ENCODE data around the gene RADIL.

Gene RADIL

DNA sequence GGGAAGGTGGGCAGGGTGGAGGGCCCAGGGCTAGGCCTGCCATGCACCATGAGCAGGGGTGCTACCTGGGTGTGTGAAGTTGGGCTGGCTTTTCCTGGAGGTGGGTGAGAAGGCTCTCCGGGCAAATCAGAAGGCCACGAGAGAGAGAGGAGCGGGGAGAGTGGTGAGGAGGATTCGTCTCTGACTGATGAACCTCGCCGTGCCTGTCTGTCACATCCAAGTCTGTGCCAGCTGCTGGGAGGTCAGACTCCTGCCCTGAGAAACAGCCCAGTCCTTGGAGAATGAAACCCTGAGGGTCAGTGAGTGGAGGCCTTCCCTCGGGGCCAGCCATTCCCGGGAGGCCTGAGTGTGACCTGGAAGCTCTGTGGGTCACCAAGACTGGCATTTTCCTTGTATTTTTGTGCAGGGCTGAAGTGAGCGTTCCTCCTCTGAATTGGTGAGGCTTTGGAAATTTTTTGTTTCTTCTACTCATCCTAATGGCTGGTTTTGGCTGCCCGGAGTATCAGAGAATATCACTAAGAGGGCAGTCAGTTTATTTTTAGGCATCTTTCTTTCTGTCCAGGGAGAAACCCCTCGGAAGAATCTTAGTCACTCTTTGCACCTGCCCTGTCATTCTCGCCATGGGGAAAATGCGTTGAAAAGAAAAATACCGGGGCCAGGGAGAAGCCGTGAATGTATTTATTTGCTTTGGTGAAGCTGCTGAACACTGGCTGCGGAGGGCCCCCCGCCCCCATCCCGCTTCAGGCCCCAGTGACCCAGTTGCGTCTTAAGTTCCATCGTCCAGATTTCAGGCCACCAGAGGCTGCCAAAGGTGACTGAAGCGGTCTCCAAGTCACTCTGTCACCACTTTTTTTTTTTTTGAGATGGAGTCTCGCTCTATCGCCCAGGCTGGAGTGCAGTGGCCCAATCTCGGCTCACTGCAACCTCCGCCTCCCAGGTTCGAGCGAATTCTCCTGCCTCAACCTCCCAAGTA, 114.6 kb downstream of the RADIL start:
- no peak for DNase-seq

GRCh38 chr7:4766666-4767519, 116.6 kb downstream of the RADIL start:
- no peak for DNase-seq

GRCh38 chr7:4765776-4766490, 117.6 kb downstream of the RADIL start:
- DNase-seq: no peak

GRCh38 chr7:4764402-4765007, 119.0 kb downstream of the RADIL start:
- DNase-seq: no peak

DNA sequence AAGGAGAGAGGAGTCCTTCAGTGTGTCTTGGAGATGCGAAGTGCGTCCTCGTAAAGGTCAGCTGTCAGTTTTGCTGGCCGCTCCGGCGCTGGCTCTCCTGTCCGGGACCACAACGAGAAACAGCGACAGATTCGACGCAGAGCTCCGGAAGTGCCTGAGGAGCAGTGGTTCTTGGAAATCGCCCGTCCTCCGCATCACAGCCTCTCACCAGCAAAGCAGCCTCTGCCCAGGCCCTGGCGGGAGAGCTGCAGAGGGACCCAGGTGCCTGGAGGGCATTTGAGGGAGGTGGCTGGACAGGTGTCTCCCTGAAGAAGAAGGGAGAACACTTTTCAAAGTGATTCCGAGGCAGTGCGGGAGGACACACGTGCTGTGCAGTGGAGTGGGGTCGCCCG, 119.7 kb downstream of the RADIL start:
- no peak for DNase-seq

GRCh38 chr7:4763091-4763793, 120.3 kb downstream of the RADIL start:
- no peak for DNase-seq

DNA sequence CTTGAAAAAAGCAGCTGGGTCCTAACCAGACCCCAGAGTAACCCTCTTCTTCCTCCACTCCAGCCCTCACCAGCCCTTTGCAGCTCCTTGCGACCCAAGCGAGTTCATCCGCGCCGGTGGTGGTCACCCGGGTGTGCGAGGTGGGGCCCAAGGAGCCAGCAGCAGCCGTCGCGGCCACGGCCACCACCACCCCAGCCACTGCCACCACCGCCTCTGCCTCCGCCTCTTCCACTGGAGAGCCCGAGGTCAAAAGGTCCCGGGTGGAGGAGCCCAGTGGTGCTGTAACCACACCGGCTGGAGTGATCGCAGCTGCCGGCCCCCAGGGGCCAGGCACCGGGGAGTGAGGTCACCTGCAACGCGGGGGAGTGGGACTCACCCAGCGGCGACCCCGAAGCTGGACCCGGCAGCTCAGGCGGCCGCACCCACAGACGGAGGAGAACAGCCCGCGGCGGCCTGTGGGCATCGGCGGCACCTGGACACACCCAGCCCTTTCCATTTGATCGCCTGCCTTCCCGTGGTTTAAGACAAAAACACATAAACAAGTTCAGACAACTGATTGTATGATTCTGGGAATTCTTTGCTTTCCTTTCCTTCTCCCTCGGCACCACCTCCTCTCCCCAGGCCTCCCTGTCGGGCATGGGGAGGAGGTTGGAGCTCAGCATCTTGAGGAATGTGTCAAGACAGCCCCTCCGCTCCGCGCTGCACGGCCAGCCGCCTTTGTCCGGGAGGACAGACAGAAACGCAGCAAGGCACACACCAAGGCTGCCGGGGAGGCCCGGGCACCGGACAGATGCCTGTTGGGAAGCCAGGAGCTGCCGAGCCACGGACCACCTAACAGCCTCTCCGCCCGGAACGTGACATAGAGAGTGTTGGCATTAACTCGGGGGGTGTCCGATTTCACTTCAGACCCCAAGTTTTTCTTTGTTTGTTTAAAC, 121.1 kb downstream of the RADIL start:
- DNase-seq: no peak

- DNase-seq: no peak
These were observed 122.6 kb downstream of the RADIL start for GRCh38 chr7:4760952-4761351.

GRCh38 chr7:4759211-4759610, 124.3 kb downstream of the RADIL start:
- no peak for DNase-seq

DNA sequence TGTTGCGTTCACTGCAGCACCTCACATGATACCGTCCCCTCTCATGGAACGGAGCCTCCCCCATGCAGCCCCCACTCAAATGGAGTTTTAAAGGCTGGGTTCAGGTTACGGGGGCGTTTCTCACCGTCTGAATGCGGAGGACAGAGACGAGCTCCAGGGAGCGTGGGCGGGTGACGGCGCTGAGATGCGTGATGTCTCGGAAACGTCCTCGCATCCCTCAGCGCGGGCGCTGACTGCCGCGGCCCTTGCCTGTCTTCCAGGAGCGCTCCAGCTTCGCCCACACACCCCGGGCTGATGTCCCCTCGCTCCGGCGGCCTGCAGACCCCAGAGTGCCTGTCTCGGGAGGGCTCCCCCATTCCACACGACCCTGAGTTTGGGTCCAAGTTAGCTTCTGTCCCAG, 124.7 kb downstream of the RADIL start:
- DNase-seq: no peak

DNA sequence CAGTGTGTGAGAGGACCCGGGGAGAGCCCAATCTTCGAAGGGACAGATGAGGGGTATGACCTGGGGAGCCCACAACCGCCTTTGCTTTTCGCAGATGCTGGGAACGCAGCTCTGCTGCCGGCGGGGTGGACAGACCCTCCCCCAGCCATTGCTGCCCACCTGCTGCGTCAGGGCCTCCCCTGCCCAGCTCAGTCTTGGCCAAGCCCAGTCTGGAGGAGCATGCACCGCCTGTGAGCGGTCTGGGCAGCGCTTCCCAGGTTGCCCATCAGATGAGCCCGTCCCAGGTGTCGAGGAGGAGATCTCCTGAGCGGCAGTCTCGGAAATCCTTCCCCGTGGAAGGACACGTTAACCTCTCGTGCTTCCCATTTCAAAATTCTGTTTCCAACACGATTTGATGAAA, 125.4 kb downstream of the RADIL start:
- DNase-seq: no peak

DNA sequence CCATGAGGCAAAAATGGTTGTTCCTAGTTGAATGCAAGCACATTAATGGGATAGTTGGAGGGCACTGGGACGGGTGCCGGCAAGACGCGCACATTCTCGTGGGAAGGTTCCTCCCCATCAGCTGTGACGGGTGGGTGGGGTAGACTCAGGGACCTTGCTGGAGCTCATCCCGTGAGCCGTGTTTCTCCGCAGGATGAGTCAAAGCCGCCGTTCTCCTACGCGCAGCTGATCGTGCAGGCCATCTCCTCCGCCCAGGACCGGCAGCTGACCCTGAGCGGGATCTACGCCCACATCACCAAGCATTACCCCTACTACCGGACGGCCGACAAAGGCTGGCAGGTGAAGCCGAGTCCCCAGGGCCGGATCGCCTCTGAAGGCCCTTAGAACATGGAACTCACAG, 128.5 kb downstream of the RADIL start:
- DNase-seq: no peak

- no peak for DNase-seq
These were observed 129.0 kb downstream of the RADIL start for GRCh38 chr7:4754433-4755010.

GRCh38 chr7:4753598-4754432, 129.7 kb downstream of the RADIL start:
- peak; percentile 83 for DNase-seq

GRCh38 chr7:4751398-4751947, 132.0 kb downstream of the RADIL start:
- no peak for DNase-seq

DNA sequence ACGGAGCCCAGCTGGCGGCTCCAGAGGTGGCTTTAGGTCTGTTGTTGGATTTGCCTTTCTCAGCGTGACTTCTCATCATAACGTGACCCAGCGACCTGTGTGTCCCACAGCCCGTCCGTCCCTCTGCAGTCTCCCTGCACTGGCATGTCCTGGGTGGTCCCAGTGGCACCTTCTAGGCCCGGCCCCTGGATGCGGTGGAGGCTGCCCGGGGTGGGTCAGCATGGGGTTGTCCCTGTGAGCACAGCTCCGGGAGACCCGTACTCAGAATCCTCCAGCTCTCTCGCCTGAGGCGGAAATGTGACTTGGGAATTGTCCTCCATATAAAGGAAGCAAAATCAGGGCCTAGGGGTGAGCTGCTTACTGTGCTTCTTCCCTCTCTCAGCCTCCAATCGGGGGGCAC, 133.7 kb downstream of the RADIL start:
- no peak for DNase-seq

GRCh38 chr7:4749363-4749762, 134.2 kb downstream of the RADIL start:
- no peak for DNase-seq
